Astrocyte (in vitro differentiated cells and primary cell): Measurements from ENCODE around the gene HTRA2.

ENCODE experiments used
- EZH2 ChIP-seq: IDR thresholded peaks from 2 replicates; pipeline ENCODE4 v1.6.1; 2012; ENCODE audit warnings: mild to moderate bottlenecking, low read length, inconsistent platforms; ENCODE audit not compliant: insufficient read depth
- TF ChIP-seq, protein P1 (sequence below): IDR thresholded peaks from 2 replicates; pipeline ENCODE4 v1.5.1; 2011; ENCODE audit warnings: low read depth, mild to moderate bottlenecking, inconsistent platforms, low read length, moderate library complexity; ENCODE audit not compliant: insufficient read depth

- TF ChIP-seq, protein P1, sequence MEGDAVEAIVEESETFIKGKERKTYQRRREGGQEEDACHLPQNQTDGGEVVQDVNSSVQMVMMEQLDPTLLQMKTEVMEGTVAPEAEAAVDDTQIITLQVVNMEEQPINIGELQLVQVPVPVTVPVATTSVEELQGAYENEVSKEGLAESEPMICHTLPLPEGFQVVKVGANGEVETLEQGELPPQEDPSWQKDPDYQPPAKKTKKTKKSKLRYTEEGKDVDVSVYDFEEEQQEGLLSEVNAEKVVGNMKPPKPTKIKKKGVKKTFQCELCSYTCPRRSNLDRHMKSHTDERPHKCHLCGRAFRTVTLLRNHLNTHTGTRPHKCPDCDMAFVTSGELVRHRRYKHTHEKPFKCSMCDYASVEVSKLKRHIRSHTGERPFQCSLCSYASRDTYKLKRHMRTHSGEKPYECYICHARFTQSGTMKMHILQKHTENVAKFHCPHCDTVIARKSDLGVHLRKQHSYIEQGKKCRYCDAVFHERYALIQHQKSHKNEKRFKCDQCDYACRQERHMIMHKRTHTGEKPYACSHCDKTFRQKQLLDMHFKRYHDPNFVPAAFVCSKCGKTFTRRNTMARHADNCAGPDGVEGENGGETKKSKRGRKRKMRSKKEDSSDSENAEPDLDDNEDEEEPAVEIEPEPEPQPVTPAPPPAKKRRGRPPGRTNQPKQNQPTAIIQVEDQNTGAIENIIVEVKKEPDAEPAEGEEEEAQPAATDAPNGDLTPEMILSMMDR: no peak
- no peak for TF ChIP-seq EZH2
These were observed 18.7 kb downstream of the HTRA2 start for GRCh38 chr2:74548285-74548899.
